A549 (cell line): Measurements from ENCODE around the gene ATP9B. TPM values are rescaled to one million over a fixed set of nuclear protein-coding genes. Genes with fewer than 3 reads are reported as not detected.

Experiments used
- ATAC-seq, 2 experiments: fragments of 200-7000 bp in 1 of 2; fragments of >200 bp in 1 of 2; cut with Nextera tagmentation in 1 of 2; cut with Tn5 transposase in 1 of 2; 3 replicates each; pipeline versions ENCODE4 v1.8.0 to v1.9.1; 2018 to 2020; ENCODE audit warnings: mild to moderate bottlenecking in 1 of 2, moderate library complexity in 1 of 2
- CTCF ChIA-PET: fragments of 300-600 bp; sonication (Branson Sonifier 250); formaldehyde crosslinking; extraction: SDS; loops from one replicate; lab custom pipeline; 2021; ENCODE audit warnings: antibody characterized with exemption, inconsistent platforms; lab: Yijun Ruan, JAX
- POLR2A ChIA-PET: fragments of 350-600 bp; formaldehyde crosslinking; extraction: SDS; loops from one replicate; lab custom pipeline; 2021; ENCODE audit warnings: antibody characterized with exemption, inconsistent platforms; lab: Yijun Ruan, JAX
- DNase-seq, 2 experiments: peaks; one replicate each; pipeline versions ENCODE4 v3.0.0 to v3.0.0-alpha.2; 2011 to 2016; ENCODE audit warnings: low read depth in 1 of 2, low spot score in 1 of 2
- FAIRE-seq: peaks from 2 replicates; lab custom pipeline; 2011; peaks lifted over from hg19 to GRCh38; lab: Jason Lieb, UNC
- H3K27ac ChIP-seq, 2 experiments: fragments of >200 bp; sonication (Bioruptor Twin); formaldehyde crosslinking; 3 replicates each; pipeline ENCODE4 v1.5.1; 2016 to 2017
- H3K4me1 ChIP-seq: fragments of >200 bp; sonication (Bioruptor Twin); formaldehyde crosslinking; 3 replicates; pipeline ENCODE4 v1.6.1; 2016
- H3K4me2 ChIP-seq: fragments of >200 bp; sonication (Bioruptor Twin); formaldehyde crosslinking; 3 replicates; pipeline ENCODE4 v1.6.1; 2016
- H3K4me3 ChIP-seq: fragments of >200 bp; sonication (Bioruptor Twin); formaldehyde crosslinking; 3 replicates; pipeline ENCODE4 v1.5.1; 2016
- H3K9me3 ChIP-seq: fragments of >200 bp; sonication (Bioruptor Twin); formaldehyde crosslinking; 3 replicates; pipeline ENCODE4 v1.6.1; 2016
- BHLHE40 ChIP-seq: IDR thresholded peaks from 2 replicates; pipeline ENCODE4 v1.6.1; 2012; ENCODE audit warnings: low read depth, low read length, inconsistent platforms
- CBX2 ChIP-seq: fragments of 200-600 bp; sonication (generic); IDR thresholded peaks from 2 replicates; pipeline ENCODE4 v1.6.1; 2016; ENCODE audit warnings: low read depth, mild to moderate bottlenecking, borderline replicate concordance
- CHD2 ChIP-seq: fragments of 150-350 bp; IDR thresholded peaks from 2 replicates; pipeline ENCODE4 v1.6.1; 2014; ENCODE audit warnings: low read length; ENCODE audit not compliant: partially characterized antibody
- E2F6 ChIP-seq: IDR thresholded peaks from 2 replicates; pipeline ENCODE4 v1.6.1; 2012; ENCODE audit warnings: low read depth, borderline replicate concordance
- ESRRA ChIP-seq: fragments of 150-350 bp; IDR thresholded peaks from 2 replicates; pipeline ENCODE4 v1.6.1; 2014; ENCODE audit warnings: mild to moderate bottlenecking, low read length, borderline replicate concordance
- HDAC2 ChIP-seq: fragments of 200-600 bp; sonication (generic); IDR thresholded peaks from 2 replicates; pipeline ENCODE4 v1.6.1; 2016
- HES2 ChIP-seq: fragments of >200 bp; sonication (Bioruptor Twin); formaldehyde crosslinking; IDR thresholded peaks from 2 replicates; pipeline ENCODE4 v1.6.1; 2016
- HEYL ChIP-seq: fragments of 250-450 bp; sonication (Bioruptor Pico); IDR thresholded peaks from 2 replicates; pipeline ENCODE4 v1.8.0; 2021; ENCODE audit warnings: mild to moderate bottlenecking, moderate library complexity
- HMGXB4 ChIP-seq: fragments of 250-450 bp; sonication (Bioruptor Pico); IDR thresholded peaks from 2 replicates; pipeline ENCODE4 v1.5.0; 2021; ENCODE audit warnings: mild to moderate bottlenecking, moderate library complexity, borderline replicate concordance
- HOXA7 ChIP-seq: fragments of 250-450 bp; sonication (Bioruptor Pico); IDR thresholded peaks from 2 replicates; pipeline ENCODE4 v1.5.0; 2020; ENCODE audit warnings: mild to moderate bottlenecking, moderate library complexity
- HOXB5 ChIP-seq: fragments of 250-450 bp; sonication (Bioruptor Pico); IDR thresholded peaks from 2 replicates; pipeline ENCODE4 v1.5.0; 2020; ENCODE audit warnings: mild to moderate bottlenecking, moderate library complexity
- JUNB ChIP-seq: fragments of >200 bp; sonication (Bioruptor Twin); formaldehyde crosslinking; IDR thresholded peaks from 2 replicates; pipeline ENCODE4 v1.6.1; 2016
- MAZ ChIP-seq: fragments of 150-350 bp; IDR thresholded peaks from 2 replicates; pipeline ENCODE4 v1.6.1; 2014; ENCODE audit warnings: antibody characterized with exemption, low read depth, low read length, borderline replicate concordance
- NFE2L2 ChIP-seq: fragments of 150-350 bp; conservative IDR thresholded peaks from 2 replicates; pipeline ENCODE4 v1.6.1; 2014; ENCODE audit warnings: low read length
- POLR2AphosphoS2 ChIP-seq: conservative IDR thresholded peaks from 2 replicates; pipeline ENCODE4 v1.6.1; 2012; ENCODE audit warnings: low read length, improper control_type of control experiment, inconsistent platforms
- RARB ChIP-seq: fragments of 250-450 bp; sonication (Bioruptor Pico); IDR thresholded peaks from 2 replicates; pipeline ENCODE4 v1.8.0; 2021; ENCODE audit warnings: mild to moderate bottlenecking, moderate library complexity
- REST ChIP-seq: fragments of 200-600 bp; sonication (generic); IDR thresholded peaks from 2 replicates; pipeline ENCODE4 v1.6.1; 2016; ENCODE audit warnings: antibody characterized with exemption, mild to moderate bottlenecking, moderate library complexity
- RFX5 ChIP-seq: fragments of 450-650 bp; IDR thresholded peaks from 2 replicates; pipeline ENCODE4 v1.7.1; 2014; ENCODE audit warnings: antibody characterized with exemption, mild to moderate bottlenecking, moderate library complexity
- TP53 ChIP-seq: fragments of 250-450 bp; sonication (Bioruptor Pico); IDR thresholded peaks from 2 replicates; pipeline ENCODE4 v1.5.0; 2021; ENCODE audit warnings: mild to moderate bottlenecking, moderate library complexity
- ZC3H11A ChIP-seq: fragments of 450-650 bp; IDR thresholded peaks from 2 replicates; pipeline ENCODE4 v1.6.1; 2014; ENCODE audit warnings: antibody characterized with exemption, mild to moderate bottlenecking
- WGBS: methylation state at CpG from one replicate; pipeline ENCODE4 v1.1.6; 2017; ENCODE audit errors: missing lambda C conversion rate; 5-methylcytosine and 5-hydroxymethylcytosine counted together
- polyA plus RNA-seq, 4 experiments: library from polyadenylated mRNA; depleted of rRNA in 3 of 4; stranded (reverse); fragments of >200 nt; fragmentation: RNase III in 1 of 4; extraction: RNeasy Plus Mini Kit Qiagen cat#74134 plus additional on column Dnase treatment in 1 of 4; gene quantifications; 2 replicates in 3 of 4; 3 replicates in 1 of 4; pipeline ENCODE4 v1.2.3, GENCODE V29; 2011 to 2017
- TF ChIP-seq, protein P1 (sequence below): fragments of 450-650 bp; IDR thresholded peaks from 2 replicates; pipeline ENCODE4 v1.6.1; 2014; ENCODE audit warnings: antibody characterized with exemption
- TF ChIP-seq, protein P2 (sequence below): IDR thresholded peaks from 2 replicates; pipeline ENCODE4 v1.6.1; 2012

Gene ATP9B
- polyA plus RNA-seq, 2 of the 4 experiments (the other 2 are of a cell fraction) = 22.6 to 35.7 TPM

DNA sequence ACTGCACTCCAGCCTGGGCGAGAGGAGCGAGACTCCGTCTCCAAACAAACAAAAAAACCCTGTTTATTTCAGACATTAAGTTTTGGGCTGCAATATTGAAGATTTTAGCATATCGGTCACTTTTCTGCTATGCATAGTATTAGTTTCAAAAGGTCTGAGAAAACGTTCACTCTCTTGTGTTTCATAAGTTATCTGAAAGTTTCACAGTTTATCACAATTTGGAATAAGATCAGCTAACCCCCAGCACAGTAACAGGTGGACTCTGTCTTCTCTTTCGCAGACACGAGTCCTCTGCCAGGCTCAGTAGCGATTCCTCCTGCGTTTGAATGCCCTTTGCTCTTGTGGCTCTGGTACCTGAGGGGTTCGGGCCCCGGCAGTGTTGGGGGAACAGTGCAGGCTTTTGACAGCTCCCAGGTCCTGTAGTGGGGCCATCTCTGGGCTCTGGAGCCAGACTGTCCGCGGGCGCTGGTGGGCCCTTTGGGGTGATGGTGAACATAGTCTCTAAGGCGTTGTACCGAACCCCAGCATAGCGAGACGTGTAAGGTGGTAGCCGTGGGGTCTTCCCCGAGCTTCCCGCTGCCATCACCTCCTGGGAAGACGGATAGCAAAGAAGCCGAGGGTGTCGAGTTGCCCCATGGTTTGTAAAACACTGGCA is 347.0 kb downstream of the ATP9B start:
- 82% methylated on average over 19 of the region's 24 CpGs for WGBS
- H3K4me2 ChIP-seq = no peak overlapping the region
- ATAC-seq (no peak), FAIRE-seq (no peak), DNase-seq (no peak)
- no peaks in the 10 kb centered on the region for H3K9me3 ChIP-seq
- ChIA-PET CTCF (interaction anchor here (1.0 kb wide), 1 partner anchor 35 kb away, joined by 3 read pairs; no protein-coding TSS in a partner anchor), POLR2A (no interaction called here)
- TF ChIP-seq BHLHE40 = no peak
- TF ChIP-seq HES2 = no peak
- no peak for TF ChIP-seq NFE2L2
- TF ChIP-seq POLR2AphosphoS2 = no peak
- no peak for TF ChIP-seq ESRRA
- TF ChIP-seq TP53 = no peak
- H3K27ac ChIP-seq = no peak overlapping the region
- H3K4me3 ChIP-seq = no peak overlapping the region
- no peaks in the 10 kb centered on the region for H3K4me1 ChIP-seq

DNA sequence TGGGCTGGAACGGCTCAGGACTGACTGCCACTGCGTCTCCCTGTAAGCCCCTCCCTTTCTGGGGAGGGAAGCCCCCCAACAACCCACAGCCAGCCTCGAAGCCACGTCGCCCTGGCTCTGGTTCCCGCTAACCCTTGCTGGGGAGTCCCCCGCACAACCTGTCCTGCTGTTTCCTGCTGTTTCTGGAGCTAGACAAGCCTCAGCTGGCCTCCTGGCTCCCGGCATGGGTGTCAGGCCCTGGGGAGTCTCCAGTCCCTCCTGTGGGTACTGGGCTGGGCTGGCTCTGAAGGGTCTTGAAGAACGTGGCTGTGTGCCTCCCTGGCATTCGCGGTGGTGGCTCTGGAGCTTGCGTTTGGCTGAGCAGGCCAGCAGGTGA is 347.5 kb downstream of the ATP9B start:
- 69% methylated on average over 2 of the region's 12 CpGs for WGBS
- Histone ChIP-seq H3K27ac (no peak overlapping the region), H3K4me2 (no peak overlapping the region), H3K4me3 (no peak overlapping the region), H3K4me1 (no peaks in the 10 kb centered on the region), H3K9me3 (no peaks in the 10 kb centered on the region)
- ChIA-PET CTCF (interaction anchor here (1.0 kb wide), 1 partner anchor 35 kb away, joined by 3 read pairs; no protein-coding TSS in a partner anchor), POLR2A (no interaction called here)
- TF ChIP-seq TP53 = no peak
- TF ChIP-seq, protein P1, sequence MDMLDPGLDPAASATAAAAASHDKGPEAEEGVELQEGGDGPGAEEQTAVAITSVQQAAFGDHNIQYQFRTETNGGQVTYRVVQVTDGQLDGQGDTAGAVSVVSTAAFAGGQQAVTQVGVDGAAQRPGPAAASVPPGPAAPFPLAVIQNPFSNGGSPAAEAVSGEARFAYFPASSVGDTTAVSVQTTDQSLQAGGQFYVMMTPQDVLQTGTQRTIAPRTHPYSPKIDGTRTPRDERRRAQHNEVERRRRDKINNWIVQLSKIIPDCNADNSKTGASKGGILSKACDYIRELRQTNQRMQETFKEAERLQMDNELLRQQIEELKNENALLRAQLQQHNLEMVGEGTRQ = no peak
- TF ChIP-seq HMGXB4 (CRISPR knock-in tag) = no peak
- no peak for TF ChIP-seq RFX5
- TF ChIP-seq CHD2 = no peak
- no peak for TF ChIP-seq HOXA7 (CRISPR knock-in tag)
- no peak for TF ChIP-seq E2F6
- TF ChIP-seq, protein P2, sequence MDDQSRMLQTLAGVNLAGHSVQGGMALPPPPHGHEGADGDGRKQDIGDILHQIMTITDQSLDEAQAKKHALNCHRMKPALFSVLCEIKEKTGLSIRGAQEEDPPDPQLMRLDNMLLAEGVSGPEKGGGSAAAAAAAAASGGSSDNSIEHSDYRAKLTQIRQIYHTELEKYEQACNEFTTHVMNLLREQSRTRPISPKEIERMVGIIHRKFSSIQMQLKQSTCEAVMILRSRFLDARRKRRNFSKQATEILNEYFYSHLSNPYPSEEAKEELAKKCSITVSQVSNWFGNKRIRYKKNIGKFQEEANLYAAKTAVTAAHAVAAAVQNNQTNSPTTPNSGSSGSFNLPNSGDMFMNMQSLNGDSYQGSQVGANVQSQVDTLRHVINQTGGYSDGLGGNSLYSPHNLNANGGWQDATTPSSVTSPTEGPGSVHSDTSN = no peak
- TF ChIP-seq JUNB = no peak
- no peak for TF ChIP-seq CBX2
- TF ChIP-seq RARB (CRISPR knock-in tag) = no peak
- no peak for TF ChIP-seq HOXB5 (CRISPR knock-in tag)
- no peak for TF ChIP-seq MAZ
- TF ChIP-seq ZC3H11A = no peak
- no peak for TF ChIP-seq HEYL (CRISPR knock-in tag)
- no peak for TF ChIP-seq NFE2L2
- TF ChIP-seq HDAC2 = no peak
- TF ChIP-seq REST = no peak
- no peak for DNase-seq
- FAIRE-seq = no peak
- ATAC-seq = no peak
